WTC11 (cell line): ENCODE results near the gene CHST3. TPM values are rescaled to one million over a fixed set of nuclear protein-coding genes. Genes with fewer than 3 reads are reported as not detected.

Source experiments
- ATAC-seq: fragments of 200-7000 bp; cut with Tn5 transposase; 2 replicates; pipeline ENCODE4 v1.10.0; 2021; ENCODE audit warnings: mild to moderate bottlenecking, moderate library complexity
- CTCF ChIA-PET: fragments of 300-600 bp; sonication (Branson Sonifier 250); formaldehyde crosslinking; loops from one replicate; lab custom pipeline; 2021; ENCODE audit warnings: antibody characterized with exemption; lab: Charles Lee
- POLR2A ChIA-PET: fragments of 350-600 bp; sonication (Branson Sonifier 250); formaldehyde crosslinking; loops from one replicate; lab custom pipeline; 2021; ENCODE audit warnings: antibody characterized with exemption; lab: Charles Lee
- DNase-seq: peaks from one replicate; pipeline ENCODE4 v3.0.0; 2021; ENCODE audit warnings: low spot score
- H3K27ac Mint-ChIP-seq: 2 replicates; pipeline ENCODE4 v1.8.0; 2021; ENCODE audit warnings: mixed read lengths
- H3K27me3 Mint-ChIP-seq: 2 replicates; pipeline ENCODE4 v1.8.0; 2021; ENCODE audit warnings: low read depth, mild to moderate bottlenecking, moderate library complexity, mixed read lengths
- H3K36me3 Mint-ChIP-seq: 2 replicates; pipeline ENCODE4 v1.8.0; 2021; ENCODE audit warnings: mixed read lengths
- H3K4me1 Mint-ChIP-seq: 2 replicates; pipeline ENCODE4 v1.8.0; 2022; ENCODE audit warnings: mixed read lengths
- H3K4me3 Mint-ChIP-seq: 2 replicates; pipeline ENCODE4 v1.8.0; 2021; ENCODE audit warnings: mild to moderate bottlenecking, moderate library complexity, mixed read lengths
- H3K9me3 Mint-ChIP-seq: 2 replicates; pipeline ENCODE4 v1.8.0; 2021; ENCODE audit warnings: mixed read lengths
- ATF1 ChIP-seq: sonication (generic); formaldehyde crosslinking; IDR thresholded peaks from 2 replicates; pipeline ENCODE4 v1.8.1; 2023; ENCODE audit warnings: mild to moderate bottlenecking, moderate library complexity, missing genetic modification reagents
- ATF6 ChIP-seq: sonication (generic); formaldehyde crosslinking; IDR thresholded peaks from 2 replicates; pipeline ENCODE4 v1.8.1; 2023; ENCODE audit warnings: mild to moderate bottlenecking, missing genetic modification reagents
- CREB1 ChIP-seq: sonication (generic); formaldehyde crosslinking; IDR thresholded peaks from 2 replicates; pipeline ENCODE4 v1.8.0; 2023; ENCODE audit warnings: mild to moderate bottlenecking, missing genetic modification reagents
- CREM ChIP-seq: sonication (generic); formaldehyde crosslinking; IDR thresholded peaks from 2 replicates; pipeline ENCODE4 v1.8.1; 2022; ENCODE audit warnings: mild to moderate bottlenecking, missing genetic modification reagents, moderate library complexity
- CTCF ChIP-seq: fragments of 200-600 bp; IDR thresholded peaks from 2 replicates; pipeline ENCODE4 v1.8.0; 2022; ENCODE audit warnings: antibody characterized with exemption
- ETV6 ChIP-seq: sonication (generic); formaldehyde crosslinking; IDR thresholded peaks from 2 replicates; pipeline ENCODE4 v1.8.1; 2022; ENCODE audit warnings: mild to moderate bottlenecking, missing genetic modification reagents
- GRHL2 ChIP-seq: fragments of 250-450 bp; sonication (Bioruptor Pico); IDR thresholded peaks from 2 replicates; pipeline ENCODE4 v1.8.0; 2022; ENCODE audit warnings: mild to moderate bottlenecking, moderate library complexity; ENCODE audit not compliant: insufficient replicate concordance, severe bottlenecking
- GTF2I ChIP-seq: fragments of 250-450 bp; sonication (Bioruptor Pico); conservative IDR thresholded peaks from 2 replicates; pipeline ENCODE4 v1.4.0; 2021; ENCODE audit warnings: mild to moderate bottlenecking
- MAX ChIP-seq: sonication (generic); formaldehyde crosslinking; IDR thresholded peaks from 2 replicates; pipeline ENCODE4 v1.8.0; 2022; ENCODE audit warnings: mild to moderate bottlenecking, missing genetic modification reagents
- RELA ChIP-seq: sonication (generic); formaldehyde crosslinking; IDR thresholded peaks from 2 replicates; pipeline ENCODE4 v1.8.1; 2022; ENCODE audit warnings: missing genetic modification reagents, mild to moderate bottlenecking, borderline replicate concordance
- TEAD1 ChIP-seq: sonication (generic); formaldehyde crosslinking; IDR thresholded peaks from 2 replicates; pipeline ENCODE4 v1.8.0; 2022; ENCODE audit warnings: mild to moderate bottlenecking, missing genetic modification reagents
- USF1 ChIP-seq: sonication (generic); formaldehyde crosslinking; IDR thresholded peaks from 2 replicates; pipeline ENCODE4 v1.8.0; 2022; ENCODE audit warnings: mild to moderate bottlenecking, missing genetic modification reagents
- ZBTB21 ChIP-seq: sonication (generic); formaldehyde crosslinking; IDR thresholded peaks from 2 replicates; pipeline ENCODE4 v1.8.1; 2023; ENCODE audit warnings: mild to moderate bottlenecking, missing genetic modification reagents, borderline replicate concordance
- ZNF121 ChIP-seq: sonication (generic); formaldehyde crosslinking; IDR thresholded peaks from 2 replicates; pipeline ENCODE4 v1.8.0; 2023; ENCODE audit warnings: missing genetic modification reagents
- ZNF317 ChIP-seq: sonication (generic); formaldehyde crosslinking; IDR thresholded peaks from 2 replicates; pipeline ENCODE4 v1.8.1; 2023; ENCODE audit warnings: low read depth, mild to moderate bottlenecking, moderate library complexity, missing genetic modification reagents, borderline replicate concordance
- total RNA-seq: library from RNA; stranded (reverse); gene quantifications from 3 replicates; pipeline ENCODE4 v1.2.3, GENCODE V29; 2021
- TF ChIP-seq, protein P1 (sequence below): sonication (generic); formaldehyde crosslinking; IDR thresholded peaks from 2 replicates; pipeline ENCODE4 v1.8.1; 2022; ENCODE audit warnings: missing genetic modification reagents, borderline replicate concordance
- TF ChIP-seq, protein P2 (sequence below): sonication (generic); formaldehyde crosslinking; IDR thresholded peaks from 2 replicates; pipeline ENCODE4 v1.8.1; 2023; ENCODE audit warnings: mild to moderate bottlenecking, missing genetic modification reagents, moderate library complexity
- TF ChIP-seq, protein P3 (sequence below): sonication (generic); formaldehyde crosslinking; IDR thresholded peaks from 2 replicates; pipeline ENCODE4 v1.8.0; 2022; ENCODE audit warnings: missing genetic modification reagents

CHST3 gene
- total RNA-seq, 1 experiment from 2014 or later, result 7.0 TPM

DNA sequence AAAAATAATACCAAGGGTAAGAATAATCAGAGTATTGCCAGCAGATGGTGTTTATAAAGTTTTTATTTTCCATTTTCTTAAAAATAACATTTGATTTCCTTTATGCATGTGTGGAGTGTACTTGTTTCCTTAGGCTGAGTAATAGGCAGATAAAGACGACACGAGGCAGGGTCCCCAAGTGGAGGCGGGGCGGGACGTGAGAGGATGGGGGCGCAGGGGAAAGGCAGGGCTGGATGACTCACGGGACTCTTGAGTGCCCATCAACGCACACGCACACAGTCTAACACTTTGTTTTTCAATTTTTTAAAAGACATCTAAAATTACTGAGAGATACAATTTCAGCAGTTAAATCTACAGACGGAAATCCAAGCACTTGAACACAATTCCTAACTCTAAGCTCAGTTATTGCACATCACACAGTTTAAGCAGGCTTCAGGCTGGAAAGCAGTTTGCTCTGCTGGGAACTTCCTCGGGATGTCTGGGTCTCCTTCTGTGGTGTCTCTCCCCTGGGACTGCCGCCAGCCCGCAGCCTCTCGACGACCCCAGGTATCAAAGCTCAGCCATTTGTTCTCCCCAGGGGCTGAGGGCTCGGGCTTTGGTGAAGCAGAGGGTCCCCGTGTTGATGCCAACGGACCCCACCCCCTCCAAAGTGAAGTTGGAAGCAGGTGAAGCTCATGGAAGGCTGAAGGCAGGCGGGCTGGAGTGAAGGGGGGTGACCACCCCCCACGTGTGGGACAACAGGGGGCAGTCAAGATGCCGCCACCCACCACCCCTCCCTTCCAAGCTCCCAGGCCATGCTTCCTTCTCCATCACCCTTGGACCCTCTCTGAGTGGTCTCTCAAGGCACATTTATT, 95.0 kb downstream of the CHST3 start:
- DNase-seq (no peak), ATAC-seq (no peak)
- CTCF ChIA-PET, result interaction anchor here (0.5 to 5.4 kb wide), 7 partner anchors 10 to 273 kb away, joined by 3 to 75 read pairs (median 6); no protein-coding TSS in a partner anchor
- Mint-ChIP-seq H3K27me3 (no peaks in the 10 kb centered on the region), H3K4me1 (peaks cover 14% of the 10 kb centered on the region), H3K9me3 (no peaks in the 10 kb centered on the region), H3K27ac (no peak overlapping the region), H3K36me3 (no peaks in the 10 kb centered on the region), H3K4me3 (no peak overlapping the region)
- POLR2A ChIA-PET, result no interaction called here
- TF ChIP-seq, protein P1, sequence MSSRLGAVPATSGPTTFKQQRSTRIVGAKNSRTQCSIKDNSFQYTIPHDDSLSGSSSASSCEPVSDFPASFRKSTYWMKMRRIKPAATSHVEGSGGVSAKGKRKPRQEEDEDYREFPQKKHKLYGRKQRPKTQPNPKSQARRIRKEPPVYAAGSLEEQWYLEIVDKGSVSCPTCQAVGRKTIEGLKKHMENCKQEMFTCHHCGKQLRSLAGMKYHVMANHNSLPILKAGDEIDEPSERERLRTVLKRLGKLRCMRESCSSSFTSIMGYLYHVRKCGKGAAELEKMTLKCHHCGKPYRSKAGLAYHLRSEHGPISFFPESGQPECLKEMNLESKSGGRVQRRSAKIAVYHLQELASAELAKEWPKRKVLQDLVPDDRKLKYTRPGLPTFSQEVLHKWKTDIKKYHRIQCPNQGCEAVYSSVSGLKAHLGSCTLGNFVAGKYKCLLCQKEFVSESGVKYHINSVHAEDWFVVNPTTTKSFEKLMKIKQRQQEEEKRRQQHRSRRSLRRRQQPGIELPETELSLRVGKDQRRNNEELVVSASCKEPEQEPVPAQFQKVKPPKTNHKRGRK (CRISPR knock-in tag), result no peak
- TF ChIP-seq USF1 (CRISPR knock-in tag) (no peak), GRHL2 (CRISPR knock-in tag) (no peak), RELA (no peak), GTF2I (CRISPR knock-in tag) (no peak), ZNF121 (CRISPR knock-in tag) (no peak), ZBTB21 (CRISPR knock-in tag) (no peak), CREB1 (CRISPR knock-in tag) (no peak), TEAD1 (CRISPR knock-in tag) (no peak), ZNF317 (CRISPR knock-in tag) (no peak), CTCF (no peak), CREM (CRISPR knock-in tag) (no peak), ETV6 (CRISPR knock-in tag) (no peak), MAX (CRISPR knock-in tag) (no peak), ATF1 (CRISPR knock-in tag) (no peak), ATF6 (CRISPR knock-in tag) (no peak)
- TF ChIP-seq, protein P2, sequence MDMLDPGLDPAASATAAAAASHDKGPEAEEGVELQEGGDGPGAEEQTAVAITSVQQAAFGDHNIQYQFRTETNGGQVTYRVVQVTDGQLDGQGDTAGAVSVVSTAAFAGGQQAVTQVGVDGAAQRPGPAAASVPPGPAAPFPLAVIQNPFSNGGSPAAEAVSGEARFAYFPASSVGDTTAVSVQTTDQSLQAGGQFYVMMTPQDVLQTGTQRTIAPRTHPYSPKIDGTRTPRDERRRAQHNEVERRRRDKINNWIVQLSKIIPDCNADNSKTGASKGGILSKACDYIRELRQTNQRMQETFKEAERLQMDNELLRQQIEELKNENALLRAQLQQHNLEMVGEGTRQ, result no peak
- TF ChIP-seq, protein P3, sequence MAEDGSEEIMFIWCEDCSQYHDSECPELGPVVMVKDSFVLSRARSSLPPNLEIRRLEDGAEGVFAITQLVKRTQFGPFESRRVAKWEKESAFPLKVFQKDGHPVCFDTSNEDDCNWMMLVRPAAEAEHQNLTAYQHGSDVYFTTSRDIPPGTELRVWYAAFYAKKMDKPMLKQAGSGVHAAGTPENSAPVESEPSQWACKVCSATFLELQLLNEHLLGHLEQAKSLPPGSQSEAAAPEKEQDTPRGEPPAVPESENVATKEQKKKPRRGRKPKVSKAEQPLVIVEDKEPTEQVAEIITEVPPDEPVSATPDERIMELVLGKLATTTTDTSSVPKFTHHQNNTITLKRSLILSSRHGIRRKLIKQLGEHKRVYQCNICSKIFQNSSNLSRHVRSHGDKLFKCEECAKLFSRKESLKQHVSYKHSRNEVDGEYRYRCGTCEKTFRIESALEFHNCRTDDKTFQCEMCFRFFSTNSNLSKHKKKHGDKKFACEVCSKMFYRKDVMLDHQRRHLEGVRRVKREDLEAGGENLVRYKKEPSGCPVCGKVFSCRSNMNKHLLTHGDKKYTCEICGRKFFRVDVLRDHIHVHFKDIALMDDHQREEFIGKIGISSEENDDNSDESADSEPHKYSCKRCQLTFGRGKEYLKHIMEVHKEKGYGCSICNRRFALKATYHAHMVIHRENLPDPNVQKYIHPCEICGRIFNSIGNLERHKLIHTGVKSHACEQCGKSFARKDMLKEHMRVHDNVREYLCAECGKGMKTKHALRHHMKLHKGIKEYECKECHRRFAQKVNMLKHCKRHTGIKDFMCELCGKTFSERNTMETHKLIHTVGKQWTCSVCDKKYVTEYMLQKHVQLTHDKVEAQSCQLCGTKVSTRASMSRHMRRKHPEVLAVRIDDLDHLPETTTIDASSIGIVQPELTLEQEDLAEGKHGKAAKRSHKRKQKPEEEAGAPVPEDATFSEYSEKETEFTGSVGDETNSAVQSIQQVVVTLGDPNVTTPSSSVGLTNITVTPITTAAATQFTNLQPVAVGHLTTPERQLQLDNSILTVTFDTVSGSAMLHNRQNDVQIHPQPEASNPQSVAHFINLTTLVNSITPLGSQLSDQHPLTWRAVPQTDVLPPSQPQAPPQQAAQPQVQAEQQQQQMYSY, result no peak
